DMS153 (cell line): ENCODE data around the gene SGMS1.
"Not testable (repeated sequence)": the region's sequence is repeated elsewhere in the genome, so short reads cannot be mapped to it uniquely, and the experiment has no call there.

Source experiments
- DNase-seq: peaks from one replicate; lab custom pipeline; 2025; lab: John Stamatoyannopoulos, UW

Gene SGMS1

GRCh38 chr10:50556237-50557120 lies 67.3 kb downstream of the SGMS1 start:
- DNase-seq = no peak

GRCh38 chr10:50554995-50555568 lies 68.7 kb downstream of the SGMS1 start:
- DNase-seq = peak; percentile 1

GRCh38 chr10:50554376-50554994 lies 69.3 kb downstream of the SGMS1 start:
- DNase-seq = no peak

DNA sequence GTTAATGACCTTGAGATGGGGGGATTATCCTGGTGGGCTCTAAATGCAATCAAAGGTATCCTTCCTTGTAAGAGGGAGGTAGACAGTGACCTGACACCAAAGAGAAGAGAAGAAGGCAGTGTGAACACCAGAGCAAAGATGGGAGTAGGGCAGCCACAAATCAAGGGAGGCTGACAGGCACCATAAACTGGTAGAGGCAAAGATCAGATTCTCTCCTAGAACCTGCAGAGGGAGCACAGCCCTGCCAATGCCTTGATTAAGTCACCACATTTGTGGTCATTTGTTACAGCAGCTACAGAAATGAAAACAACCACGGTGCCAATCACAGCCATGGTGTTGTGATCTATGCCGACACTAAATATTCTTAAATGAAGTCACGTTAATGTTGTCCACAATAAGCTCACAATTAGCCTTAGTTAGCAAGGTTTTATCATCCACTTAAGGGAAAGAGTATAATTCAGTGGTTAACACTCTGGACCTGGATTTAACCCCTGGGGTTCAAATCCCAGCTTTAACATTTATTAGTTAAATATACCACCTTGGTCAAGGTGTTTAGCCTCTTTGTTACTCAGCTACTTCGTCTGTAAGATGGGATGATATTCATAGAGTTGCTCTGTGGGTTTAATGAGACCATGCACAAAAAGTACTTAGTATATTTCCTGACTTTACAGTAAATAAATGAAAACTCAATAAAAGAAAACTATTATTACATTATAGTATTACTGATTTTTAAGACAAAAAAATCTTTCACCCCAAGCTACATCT lies 70.8 kb downstream of the SGMS1 start:
- DNase-seq = peak; percentile 3

DNA sequence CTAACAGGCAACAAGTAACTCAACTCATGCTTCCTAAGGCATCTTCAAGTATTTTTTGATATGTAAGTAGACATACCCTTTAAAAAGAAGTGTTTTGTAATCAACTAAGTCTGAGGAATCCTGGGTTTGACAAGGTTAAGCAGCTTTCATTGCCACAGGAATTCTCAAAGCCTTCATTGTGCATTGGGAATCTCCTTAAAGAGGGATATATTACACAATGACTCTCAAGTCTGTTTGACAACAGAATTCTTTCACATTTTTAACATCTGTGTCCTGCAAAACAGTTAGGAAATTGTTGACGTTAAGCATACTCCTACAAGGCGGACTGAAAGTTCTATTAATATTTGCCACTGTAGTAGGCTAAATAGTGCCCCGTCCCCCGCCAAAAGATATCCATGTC lies 71.4 kb downstream of the SGMS1 start:
- no peak for DNase-seq

DNA sequence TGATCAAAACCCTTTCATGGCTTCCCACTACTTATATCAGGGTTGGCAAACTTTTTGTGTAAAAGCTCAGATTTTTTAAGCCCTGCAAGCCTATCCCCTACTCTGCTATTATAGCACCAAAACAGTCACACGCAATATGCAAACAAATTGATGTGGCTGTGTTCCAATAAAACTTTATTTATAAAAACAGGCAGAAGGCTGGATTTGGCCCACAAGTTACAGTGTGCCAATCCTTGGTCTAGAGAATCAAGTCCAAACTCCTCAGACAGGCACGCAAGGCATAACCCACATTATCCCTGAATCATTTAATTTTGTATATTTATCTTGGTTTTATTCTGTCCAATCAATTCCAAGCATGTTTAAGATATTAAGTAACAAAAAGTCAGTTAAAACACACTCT lies 71.9 kb downstream of the SGMS1 start:
- no peak for DNase-seq

DNA sequence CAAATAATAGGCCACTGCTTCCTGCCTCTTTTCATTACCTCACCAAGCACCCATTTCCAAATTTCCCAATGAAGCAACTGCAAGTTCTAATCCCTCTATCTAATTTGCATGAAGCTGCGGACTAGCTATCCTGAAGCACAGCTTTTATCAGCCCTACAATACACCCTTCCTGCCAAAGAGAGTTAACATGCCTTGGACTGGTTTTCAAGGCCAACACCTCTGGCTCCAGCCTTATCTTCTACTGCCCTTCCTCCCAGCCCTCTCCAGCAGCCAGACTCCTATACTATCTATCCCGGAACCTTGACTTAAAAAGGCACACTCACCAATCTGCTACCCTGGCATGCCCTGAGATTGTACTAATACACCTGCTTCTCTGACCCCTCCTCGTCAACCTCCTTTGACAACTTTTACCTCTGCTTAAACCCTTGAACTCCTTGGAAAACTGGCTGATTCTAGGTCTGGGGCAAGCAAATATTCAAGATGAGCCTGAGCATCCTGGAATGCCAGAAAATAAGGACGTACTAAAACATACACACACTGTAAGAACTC lies 73.4 kb downstream of the SGMS1 start:
- no peak for DNase-seq

DNA sequence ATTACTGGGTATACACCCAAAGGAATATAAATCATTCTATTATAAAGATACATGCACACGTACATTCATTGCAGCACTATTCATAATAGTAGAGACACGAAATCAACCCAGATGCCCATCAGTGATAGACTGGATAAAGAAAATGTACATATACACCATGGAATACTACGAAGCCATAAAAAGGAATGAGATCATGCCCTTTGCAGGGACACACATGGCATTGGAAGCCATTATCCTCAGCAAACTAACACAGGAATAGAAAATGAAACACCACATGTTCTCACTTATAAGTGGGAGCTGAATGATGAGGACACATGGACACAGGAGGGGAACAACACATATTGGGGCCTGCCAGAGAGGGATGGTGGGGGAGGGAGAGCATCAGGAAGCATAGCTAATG lies 74.6 kb downstream of the SGMS1 start:
- not testable (repeated sequence) for DNase-seq

- DNase-seq = not testable (repeated sequence)
These were observed 75.3 kb downstream of the SGMS1 start for GRCh38 chr10:50548481-50548880.

DNA sequence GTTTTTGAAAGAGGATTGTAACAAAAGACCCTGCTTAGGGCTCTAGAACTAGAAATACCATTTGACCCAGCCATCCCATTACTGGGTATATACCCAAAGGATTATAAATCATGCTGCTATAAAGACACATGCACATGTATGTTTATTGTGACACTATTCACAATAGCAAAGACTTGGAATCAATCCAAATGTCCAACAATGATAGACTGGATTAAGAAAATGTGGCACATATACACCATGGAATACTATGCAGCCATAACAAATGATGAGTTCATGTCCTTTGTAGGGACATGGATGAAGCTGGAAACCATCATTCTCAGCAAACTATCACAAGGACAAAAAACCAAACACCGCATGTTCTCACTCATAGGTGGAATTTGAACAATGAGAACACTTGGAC lies 77.5 kb downstream of the SGMS1 start:
- not testable (repeated sequence) for DNase-seq

- no peak for DNase-seq
These were observed 77.9 kb downstream of the SGMS1 start for GRCh38 chr10:50545846-50546245.

DNA sequence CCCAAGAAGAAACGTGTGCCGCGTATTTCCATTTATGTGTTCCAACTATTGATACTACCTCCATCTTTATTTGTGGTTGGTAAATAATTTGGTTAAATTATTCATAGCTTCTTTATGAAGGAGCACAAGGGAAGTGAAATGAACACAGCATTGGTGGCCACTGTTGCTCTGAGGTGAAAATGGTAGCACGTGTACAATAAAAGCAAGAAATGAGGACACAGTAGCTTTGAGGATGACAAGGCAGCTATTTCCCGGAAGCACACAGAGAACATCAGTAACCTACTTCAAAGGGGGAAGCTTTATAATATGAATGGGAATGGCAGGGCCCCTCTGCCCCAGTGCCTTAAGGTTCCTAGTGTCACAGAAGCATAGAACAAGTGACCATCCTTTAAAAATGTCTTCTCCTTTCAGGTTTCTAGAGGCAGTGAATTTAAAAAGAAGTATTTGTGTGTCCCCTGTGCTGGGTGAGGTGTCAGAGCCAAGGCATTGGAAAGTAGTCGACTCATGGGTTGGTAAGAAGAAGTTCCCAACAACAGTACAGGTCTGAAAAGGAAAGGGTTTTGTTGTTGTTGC lies 78.8 kb downstream of the SGMS1 start:
- no peak for DNase-seq

DNA sequence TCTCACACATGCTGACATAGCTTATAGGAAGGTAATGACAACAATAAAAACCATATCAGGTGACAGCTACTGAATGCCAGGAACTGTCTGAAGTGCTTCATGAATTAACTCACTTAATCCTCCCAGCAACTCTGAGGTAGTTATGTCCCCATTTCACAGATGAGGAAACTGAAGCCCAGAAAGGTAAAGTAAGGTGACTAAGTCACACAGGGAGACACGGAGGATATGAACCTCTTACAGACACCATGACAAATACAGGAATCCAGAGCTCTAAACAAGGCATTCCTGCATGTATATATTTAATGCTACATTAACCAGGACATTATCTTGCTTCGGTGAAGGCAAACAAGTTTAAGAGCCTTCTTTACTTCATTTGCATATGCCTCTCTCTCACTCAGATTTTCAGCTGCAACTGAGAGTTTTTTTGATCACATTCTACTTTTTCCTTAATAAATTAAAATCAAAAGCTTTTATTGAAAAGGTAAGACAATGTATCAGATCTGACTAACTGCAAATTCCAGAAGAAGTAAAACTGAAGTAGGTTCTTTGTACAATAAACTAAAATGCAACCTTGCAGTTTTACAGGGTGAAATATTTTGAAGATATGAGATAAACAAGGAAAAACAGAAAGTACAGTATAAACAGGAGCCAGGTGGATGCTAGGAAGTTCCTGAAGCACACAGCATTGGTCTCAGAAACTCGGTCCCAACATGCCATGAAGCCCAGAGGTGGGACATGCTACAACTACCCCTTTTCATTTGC lies 79.5 kb downstream of the SGMS1 start:
- no peak for DNase-seq

DNA sequence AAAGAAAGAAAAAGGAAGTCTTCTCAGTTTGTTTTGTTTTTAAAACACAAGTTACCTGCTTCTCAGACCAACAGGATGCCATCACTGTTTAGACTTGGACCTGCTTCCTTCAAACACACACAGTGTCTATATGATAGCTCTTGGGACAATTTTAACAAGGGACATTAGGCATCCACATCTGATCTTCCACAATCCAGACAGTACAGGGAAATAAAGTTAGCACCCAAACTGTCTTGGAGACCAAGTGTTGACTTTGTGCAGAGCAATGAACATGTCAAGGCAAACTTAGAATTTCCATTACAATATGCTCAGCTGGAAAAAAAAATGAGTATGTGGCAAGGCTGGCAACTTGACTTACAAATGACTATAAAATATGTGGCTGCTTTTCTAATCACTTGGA lies 80.9 kb downstream of the SGMS1 start:
- DNase-seq = no peak

DNA sequence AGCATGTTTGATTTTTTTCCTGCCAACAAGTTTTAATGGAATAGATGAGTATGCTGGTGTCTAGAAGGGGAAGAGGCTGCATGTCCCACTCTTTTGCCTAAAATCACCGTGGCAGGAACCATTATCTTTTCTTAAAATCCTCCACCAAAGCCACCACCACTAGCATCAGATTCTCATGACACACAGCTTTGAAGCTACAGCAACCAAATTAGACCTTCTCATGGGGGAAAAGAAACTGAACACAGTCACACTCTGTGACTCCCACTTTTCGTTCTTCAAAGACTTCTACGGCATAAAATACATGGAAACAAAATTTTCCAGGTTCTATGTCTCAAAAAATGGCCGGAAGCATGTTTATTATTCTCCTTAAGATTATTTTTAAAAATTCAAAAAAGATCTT lies 81.8 kb downstream of the SGMS1 start:
- DNase-seq = no peak

GRCh38 chr10:50541317-50541716 lies 82.4 kb downstream of the SGMS1 start:
- no peak for DNase-seq

DNA sequence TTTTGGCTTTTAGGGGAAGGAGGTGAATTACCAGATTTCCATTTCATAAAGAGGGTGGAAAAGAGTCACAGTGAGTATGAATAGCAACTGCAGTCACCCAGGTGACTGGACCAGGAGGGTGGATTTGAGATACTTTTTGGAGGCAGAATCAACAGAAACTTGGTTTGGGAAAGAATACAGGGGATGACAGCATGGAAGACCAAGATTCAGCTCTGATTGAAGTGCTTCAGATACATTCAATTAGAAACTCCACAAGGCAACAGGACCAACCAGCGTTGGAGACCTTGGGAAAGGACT lies 83.0 kb downstream of the SGMS1 start:
- no peak for DNase-seq

GRCh38 chr10:50540069-50540825 lies 83.5 kb downstream of the SGMS1 start:
- DNase-seq = no peak

DNA sequence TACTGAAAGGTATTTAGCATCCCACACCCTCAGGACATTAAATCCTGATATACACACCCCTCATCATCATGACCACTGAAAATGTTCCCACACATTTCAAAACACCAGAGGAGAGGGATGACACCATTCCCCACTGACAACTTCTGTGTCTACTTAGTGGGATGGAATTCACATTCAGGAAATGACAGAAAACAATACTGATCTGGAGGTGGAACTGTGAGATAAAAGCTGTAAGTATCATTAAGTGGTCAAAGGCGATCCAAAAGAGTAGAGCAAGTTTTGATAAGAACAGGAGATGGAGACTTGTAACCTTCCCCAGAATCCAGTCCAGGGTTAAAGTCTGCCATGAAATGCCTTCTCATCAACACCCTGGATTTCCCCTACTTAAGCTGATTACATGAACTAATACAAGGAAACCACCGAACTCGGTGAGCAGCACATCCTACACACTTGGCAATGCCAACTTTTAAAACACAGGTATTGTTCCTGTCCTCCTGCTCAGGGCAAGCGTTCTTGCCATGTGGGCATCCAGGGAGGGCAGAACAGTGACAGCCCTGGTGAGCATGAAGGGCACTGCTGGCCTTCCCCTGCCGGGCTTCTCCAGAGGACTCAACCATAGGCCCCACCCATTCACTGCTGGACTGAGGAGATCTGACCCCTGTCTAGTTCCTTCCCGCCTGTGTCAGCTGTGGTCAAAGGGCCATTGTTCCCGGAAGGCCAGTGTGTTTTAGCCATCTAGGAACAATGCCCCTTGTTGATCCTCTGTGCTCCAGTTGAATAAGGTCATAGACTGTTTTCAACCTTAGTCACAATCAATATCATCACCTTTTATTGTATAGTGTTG lies 85.0 kb downstream of the SGMS1 start:
- DNase-seq = no peak
